Liver (tissue), 9 donors: ENCODE data around the gene TUT4. TPM values are rescaled to one million over a fixed set of nuclear protein-coding genes. Genes with fewer than 3 reads are reported as not detected.

ENCODE experiments used
- DNase-seq: peaks from one replicate; pipeline ENCODE4 v3.0.0-alpha.2; 2017; ENCODE audit warnings: low spot score
- H3K27ac ChIP-seq, 2 donors: one replicate each; pipeline ENCODE4 v1.7.0; 2013; ENCODE audit warnings: inconsistent platforms in 2 of 2, low read length in 2 of 2, control low read depth in 1 of 2, low read depth in 1 of 2, mild to moderate bottlenecking in 1 of 2
- H3K27me3 ChIP-seq, 4 donors: one replicate each; pipeline versions ENCODE4 v1.6.1 to v1.7.0; 2013; ENCODE audit warnings: low read length in 3 of 4, inconsistent platforms in 1 of 4, mild to moderate bottlenecking in 1 of 4, moderate library complexity in 1 of 4; ENCODE audit not compliant: control insufficient read depth in 4 of 4, insufficient read depth in 4 of 4
- H3K36me3 ChIP-seq, 4 donors: one replicate each; pipeline versions ENCODE4 v1.6.1 to v1.7.0; 2013; ENCODE audit warnings: low read length in 3 of 4, mild to moderate bottlenecking in 3 of 4, low read depth in 1 of 4, moderate library complexity in 1 of 4; ENCODE audit not compliant: control insufficient read depth in 4 of 4, insufficient read depth in 3 of 4
- H3K4me1 ChIP-seq, 4 donors: one replicate each; pipeline versions ENCODE4 v1.6.1 to v1.7.0; 2013; ENCODE audit warnings: low read length in 3 of 4, mild to moderate bottlenecking in 3 of 4, moderate library complexity in 1 of 4; ENCODE audit not compliant: control insufficient read depth in 4 of 4, insufficient read depth in 4 of 4
- H3K4me3 ChIP-seq, 3 donors: one replicate each; pipeline versions ENCODE4 v1.6.1 to v1.7.0; 2013; ENCODE audit warnings: low read length in 3 of 3, control low read depth in 1 of 3, low read depth in 1 of 3, mild to moderate bottlenecking in 1 of 3
- H3K9ac ChIP-seq, 2 donors: one replicate each; pipeline ENCODE4 v1.7.0; 2013; ENCODE audit warnings: low read length in 2 of 2, mild to moderate bottlenecking in 2 of 2, moderate library complexity in 2 of 2, control low read depth in 1 of 2, low read depth in 1 of 2
- H3K9me3 ChIP-seq, 4 donors: one replicate each; pipeline versions ENCODE4 v1.6.1 to v1.7.0; 2013; ENCODE audit warnings: low read length in 3 of 4; ENCODE audit not compliant: control insufficient read depth in 4 of 4
- EGR1 ChIP-seq, 2 donors: IDR thresholded peaks; 2 replicates each; pipeline ENCODE4 v1.6.1; 2016 to 2018; ENCODE audit warnings: antibody characterized with exemption in 2 of 2, low read depth in 2 of 2
- FOXA1 ChIP-seq: IDR thresholded peaks from 2 replicates; pipeline ENCODE4 v1.6.1; 2016; ENCODE audit warnings: antibody characterized with exemption
- FOXA2 ChIP-seq: IDR thresholded peaks from 2 replicates; pipeline ENCODE4 v1.6.1; 2016; ENCODE audit warnings: antibody characterized with exemption
- GABPA ChIP-seq, 2 donors: IDR thresholded peaks in 1 of 2; conservative IDR thresholded peaks in 1 of 2; 2 replicates each; pipeline ENCODE4 v1.6.1; 2016; ENCODE audit warnings: antibody characterized with exemption in 2 of 2, mild to moderate bottlenecking in 1 of 2, moderate library complexity in 1 of 2
- HNF4A ChIP-seq, 2 donors: conservative IDR thresholded peaks; 2 replicates each; pipeline ENCODE4 v1.6.1; 2016; ENCODE audit warnings: antibody characterized with exemption in 2 of 2, mild to moderate bottlenecking in 2 of 2
- HNF4G ChIP-seq: IDR thresholded peaks from 2 replicates; pipeline ENCODE4 v1.6.1; 2016; ENCODE audit warnings: antibody characterized with exemption
- JUND ChIP-seq, 2 donors: IDR thresholded peaks; 2 replicates each; pipeline ENCODE4 v1.6.1; 2016; ENCODE audit warnings: antibody characterized with exemption in 2 of 2
- NR2F2 ChIP-seq: IDR thresholded peaks from 2 replicates; pipeline ENCODE4 v1.6.1; 2016; ENCODE audit warnings: antibody characterized with exemption
- RAD21 ChIP-seq, 2 donors: IDR thresholded peaks; 2 replicates each; pipeline ENCODE4 v1.6.1; 2016; ENCODE audit warnings: antibody characterized with exemption in 2 of 2, mild to moderate bottlenecking in 2 of 2
- SP1 ChIP-seq: IDR thresholded peaks from 2 replicates; pipeline ENCODE4 v1.6.1; 2018; ENCODE audit warnings: antibody characterized with exemption, mild to moderate bottlenecking
- TAF1 ChIP-seq: conservative IDR thresholded peaks from 2 replicates; pipeline ENCODE4 v1.6.1; 2016; ENCODE audit warnings: antibody characterized with exemption, mild to moderate bottlenecking
- YY1 ChIP-seq: IDR thresholded peaks from 2 replicates; pipeline ENCODE4 v1.6.1; 2016; ENCODE audit warnings: antibody characterized with exemption, mild to moderate bottlenecking
- WGBS: extraction: QIAGEN DNeasy Blood & Tissue Kit; methylation state at CpG from one replicate; pipeline ENCODE4 v1.1.7; 2013; 5-methylcytosine and 5-hydroxymethylcytosine counted together
- polyA plus RNA-seq, 2 donors: library from polyadenylated mRNA; stranded (reverse) in 1 of 2; unstranded in 1 of 2; fragments of 200-250 nt in 1 of 2; fragments of >200 nt in 1 of 2; fragmentation: Nextera tagmentation in 1 of 2; extraction: Ambion mirVana in 1 of 2; gene quantifications; one replicate each; pipeline versions ENCODE4 v1.2.1 to v1.2.3, GENCODE V29; 2013 to 2015
- total RNA-seq, 2 donors: library from RNA; depleted of rRNA; stranded (reverse); fragments of >200 nt; gene quantifications; one replicate each; pipeline ENCODE4 v1.2.3, GENCODE V29; 2014
- TF ChIP-seq, protein P1 (sequence below): fragments of 150-350 bp; IDR thresholded peaks from 2 replicates; pipeline ENCODE4 v1.5.1; 2017; ENCODE audit warnings: improper control_type of control experiment, low read depth, low read length; ENCODE audit not compliant: missing input control
- TF ChIP-seq, protein P2 (sequence below): IDR thresholded peaks from 2 replicates; pipeline ENCODE4 v1.6.1; 2016; ENCODE audit warnings: antibody characterized with exemption
- TF ChIP-seq, protein P3 (sequence below): IDR thresholded peaks from 2 replicates; pipeline ENCODE4 v1.6.1; 2016; ENCODE audit warnings: antibody characterized with exemption, mild to moderate bottlenecking
- TF ChIP-seq, protein P4 (sequence below): IDR thresholded peaks from 2 replicates; pipeline ENCODE4 v1.6.1; 2016; ENCODE audit warnings: antibody characterized with exemption
- TF ChIP-seq, protein P5 (sequence below): IDR thresholded peaks from 2 replicates; pipeline ENCODE4 v1.6.1; 2016; ENCODE audit warnings: antibody characterized with exemption
- donor health status: healthy.
- donor health status: healthy.
- donor health status: healthy.
- donor health status: healthy.
- donor health status: healthy.

Gene TUT4
- total and polyA plus RNA-seq, 4 donors, result 12.2 to 28.0 (median 24.0) TPM

DNA sequence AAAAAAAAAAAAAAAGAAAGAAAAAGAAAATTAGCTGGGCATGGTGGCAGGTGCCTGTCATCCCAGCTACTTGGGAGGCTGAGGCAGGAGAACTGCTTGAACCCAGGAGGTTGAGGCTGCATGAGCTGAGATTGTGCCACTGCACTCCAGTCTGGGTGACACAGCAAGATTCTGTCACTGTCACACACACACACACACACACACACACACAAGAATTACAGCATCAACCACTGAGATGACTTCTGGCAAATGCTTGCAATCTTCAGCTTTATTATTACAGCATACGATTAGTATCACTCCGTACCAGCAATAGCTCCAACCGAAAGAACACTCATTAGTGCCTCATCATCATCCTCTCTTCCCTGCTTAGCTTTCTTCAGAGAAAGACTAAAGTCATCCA lies 153.3 kb downstream of the TUT4 start:
- H3K4me3 ChIP-seq, result no peak overlapping the region
- peaks cover 3 to 14% (median 7%) of the 10 kb centered on the region in 4 donors for H3K4me1 ChIP-seq
- no peak overlapping the region for H3K9ac ChIP-seq
- WGBS, result 97% methylated on average over 3 of the region's 3 CpGs
- H3K36me3 ChIP-seq, result no peaks in the 10 kb centered on the region
- H3K27ac ChIP-seq, result no peak overlapping the region
- H3K27me3 ChIP-seq, result no peaks in the 10 kb centered on the region
- no peak for DNase-seq
- no peak for TF ChIP-seq JUND (IDR thresholded peaks at IDR 0.05)
- no peak for TF ChIP-seq HNF4A (conservative IDR thresholded peaks at IDR 0.05)
- H3K9me3 ChIP-seq, result no peaks in the 10 kb centered on the region

DNA sequence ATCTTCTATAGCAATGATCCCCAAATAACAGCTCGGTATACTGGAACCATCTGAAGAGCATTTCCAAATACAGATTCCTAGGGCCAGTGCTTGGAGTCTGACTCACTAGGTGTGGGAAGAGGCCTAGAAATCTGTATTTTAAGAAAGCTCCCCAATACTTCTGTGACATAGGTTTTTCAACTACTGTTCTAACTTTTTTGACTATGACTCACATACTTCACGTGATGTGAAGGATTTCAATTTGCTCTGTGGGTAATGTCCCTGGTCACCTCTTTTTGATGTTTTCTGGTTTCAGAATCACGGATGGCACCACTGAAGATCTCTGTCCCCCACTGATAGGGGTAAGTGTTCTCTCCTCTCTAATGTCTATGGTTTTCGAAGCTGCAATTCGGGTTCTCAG lies 159.7 kb downstream of the TUT4 start:
- Histone ChIP-seq H3K9ac (no peak overlapping the region), H3K36me3 (no peaks in the 10 kb centered on the region), H3K27me3 (no peaks in the 10 kb centered on the region), H3K9me3 (no peaks in the 10 kb centered on the region), H3K4me3 (no peak overlapping the region), H3K4me1 (no peaks in the 10 kb centered on the region), H3K27ac (no peak overlapping the region)
- DNase-seq, result no peak
- WGBS, result 97% methylated on average over 5 of the region's 5 CpGs
- TF ChIP-seq, protein P1, sequence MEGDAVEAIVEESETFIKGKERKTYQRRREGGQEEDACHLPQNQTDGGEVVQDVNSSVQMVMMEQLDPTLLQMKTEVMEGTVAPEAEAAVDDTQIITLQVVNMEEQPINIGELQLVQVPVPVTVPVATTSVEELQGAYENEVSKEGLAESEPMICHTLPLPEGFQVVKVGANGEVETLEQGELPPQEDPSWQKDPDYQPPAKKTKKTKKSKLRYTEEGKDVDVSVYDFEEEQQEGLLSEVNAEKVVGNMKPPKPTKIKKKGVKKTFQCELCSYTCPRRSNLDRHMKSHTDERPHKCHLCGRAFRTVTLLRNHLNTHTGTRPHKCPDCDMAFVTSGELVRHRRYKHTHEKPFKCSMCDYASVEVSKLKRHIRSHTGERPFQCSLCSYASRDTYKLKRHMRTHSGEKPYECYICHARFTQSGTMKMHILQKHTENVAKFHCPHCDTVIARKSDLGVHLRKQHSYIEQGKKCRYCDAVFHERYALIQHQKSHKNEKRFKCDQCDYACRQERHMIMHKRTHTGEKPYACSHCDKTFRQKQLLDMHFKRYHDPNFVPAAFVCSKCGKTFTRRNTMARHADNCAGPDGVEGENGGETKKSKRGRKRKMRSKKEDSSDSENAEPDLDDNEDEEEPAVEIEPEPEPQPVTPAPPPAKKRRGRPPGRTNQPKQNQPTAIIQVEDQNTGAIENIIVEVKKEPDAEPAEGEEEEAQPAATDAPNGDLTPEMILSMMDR, result no peak
- TF ChIP-seq TAF1 (no peak), JUND (IDR thresholded peaks at IDR 0.05) (no peak), YY1 (no peak), GABPA (IDR thresholded peaks at IDR 0.05 in 1 of 2, conservative IDR thresholded peaks at IDR 0.05 in 1 of 2) (no peak), SP1 (no peak), FOXA1 (no peak), NR2F2 (no peak), RAD21 (IDR thresholded peaks at IDR 0.05) (no peak), HNF4G (no peak), EGR1 (IDR thresholded peaks at IDR 0.05; ENCODE audit: low read depth in 2 of 2) (no peak), FOXA2 (no peak), HNF4A (conservative IDR thresholded peaks at IDR 0.05) (no peak)
- TF ChIP-seq, protein P2, sequence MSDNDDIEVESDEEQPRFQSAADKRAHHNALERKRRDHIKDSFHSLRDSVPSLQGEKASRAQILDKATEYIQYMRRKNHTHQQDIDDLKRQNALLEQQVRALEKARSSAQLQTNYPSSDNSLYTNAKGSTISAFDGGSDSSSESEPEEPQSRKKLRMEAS, result no peak
- TF ChIP-seq, protein P3, sequence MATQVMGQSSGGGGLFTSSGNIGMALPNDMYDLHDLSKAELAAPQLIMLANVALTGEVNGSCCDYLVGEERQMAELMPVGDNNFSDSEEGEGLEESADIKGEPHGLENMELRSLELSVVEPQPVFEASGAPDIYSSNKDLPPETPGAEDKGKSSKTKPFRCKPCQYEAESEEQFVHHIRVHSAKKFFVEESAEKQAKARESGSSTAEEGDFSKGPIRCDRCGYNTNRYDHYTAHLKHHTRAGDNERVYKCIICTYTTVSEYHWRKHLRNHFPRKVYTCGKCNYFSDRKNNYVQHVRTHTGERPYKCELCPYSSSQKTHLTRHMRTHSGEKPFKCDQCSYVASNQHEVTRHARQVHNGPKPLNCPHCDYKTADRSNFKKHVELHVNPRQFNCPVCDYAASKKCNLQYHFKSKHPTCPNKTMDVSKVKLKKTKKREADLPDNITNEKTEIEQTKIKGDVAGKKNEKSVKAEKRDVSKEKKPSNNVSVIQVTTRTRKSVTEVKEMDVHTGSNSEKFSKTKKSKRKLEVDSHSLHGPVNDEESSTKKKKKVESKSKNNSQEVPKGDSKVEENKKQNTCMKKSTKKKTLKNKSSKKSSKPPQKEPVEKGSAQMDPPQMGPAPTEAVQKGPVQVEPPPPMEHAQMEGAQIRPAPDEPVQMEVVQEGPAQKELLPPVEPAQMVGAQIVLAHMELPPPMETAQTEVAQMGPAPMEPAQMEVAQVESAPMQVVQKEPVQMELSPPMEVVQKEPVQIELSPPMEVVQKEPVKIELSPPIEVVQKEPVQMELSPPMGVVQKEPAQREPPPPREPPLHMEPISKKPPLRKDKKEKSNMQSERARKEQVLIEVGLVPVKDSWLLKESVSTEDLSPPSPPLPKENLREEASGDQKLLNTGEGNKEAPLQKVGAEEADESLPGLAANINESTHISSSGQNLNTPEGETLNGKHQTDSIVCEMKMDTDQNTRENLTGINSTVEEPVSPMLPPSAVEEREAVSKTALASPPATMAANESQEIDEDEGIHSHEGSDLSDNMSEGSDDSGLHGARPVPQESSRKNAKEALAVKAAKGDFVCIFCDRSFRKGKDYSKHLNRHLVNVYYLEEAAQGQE, result no peak
- TF ChIP-seq, protein P4, sequence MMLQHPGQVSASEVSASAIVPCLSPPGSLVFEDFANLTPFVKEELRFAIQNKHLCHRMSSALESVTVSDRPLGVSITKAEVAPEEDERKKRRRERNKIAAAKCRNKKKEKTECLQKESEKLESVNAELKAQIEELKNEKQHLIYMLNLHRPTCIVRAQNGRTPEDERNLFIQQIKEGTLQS, result no peak
- TF ChIP-seq, protein P5, sequence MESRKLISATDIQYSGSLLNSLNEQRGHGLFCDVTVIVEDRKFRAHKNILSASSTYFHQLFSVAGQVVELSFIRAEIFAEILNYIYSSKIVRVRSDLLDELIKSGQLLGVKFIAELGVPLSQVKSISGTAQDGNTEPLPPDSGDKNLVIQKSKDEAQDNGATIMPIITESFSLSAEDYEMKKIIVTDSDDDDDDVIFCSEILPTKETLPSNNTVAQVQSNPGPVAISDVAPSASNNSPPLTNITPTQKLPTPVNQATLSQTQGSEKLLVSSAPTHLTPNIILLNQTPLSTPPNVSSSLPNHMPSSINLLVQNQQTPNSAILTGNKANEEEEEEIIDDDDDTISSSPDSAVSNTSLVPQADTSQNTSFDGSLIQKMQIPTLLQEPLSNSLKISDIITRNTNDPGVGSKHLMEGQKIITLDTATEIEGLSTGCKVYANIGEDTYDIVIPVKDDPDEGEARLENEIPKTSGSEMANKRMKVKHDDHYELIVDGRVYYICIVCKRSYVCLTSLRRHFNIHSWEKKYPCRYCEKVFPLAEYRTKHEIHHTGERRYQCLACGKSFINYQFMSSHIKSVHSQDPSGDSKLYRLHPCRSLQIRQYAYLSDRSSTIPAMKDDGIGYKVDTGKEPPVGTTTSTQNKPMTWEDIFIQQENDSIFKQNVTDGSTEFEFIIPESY, result no peak
